Left colon (tissue), 2 donors: ENCODE data around the gene EXOC4. TPM values are rescaled to one million over a fixed set of nuclear protein-coding genes. Genes with fewer than 3 reads are reported as not detected.

Experiments used
- ATAC-seq: fragments of 200-7000 bp; cut with Tn5 transposase; one replicate; pipeline ENCODE4 v1.9.1; 2020; ENCODE audit warnings: mild to moderate bottlenecking, moderate library complexity
- DNase-seq, 2 donors: peaks; one replicate each; pipeline ENCODE4 v3.0.0-alpha.2; 2020
- intact Hi-C, 2 donors: fragments of 100-400 bp; cut with DNase I in 1 of 2; cut with micrococcal nuclease in 1 of 2; formaldehyde crosslinking; loops; one replicate each; pipeline versions ENCODE4 v1.11.2 to v1.14.0; 2022; cut with DNase I, micrococcal nuclease
- total RNA-seq, 2 donors: library from RNA; stranded (reverse); fragmentation: NEBNext Ultra II Directional; extraction: Animal tissue kit (Norgen Biotek cat#: 25700); gene quantifications; one replicate each; pipeline ENCODE4 v1.2.1, GENCODE V29; 2021
- donor health status: DM: no; HTN: no; CAD: no.
- donor health status: DM: yes; HTN: yes; CAD: no.

EXOC4 gene
- total RNA-seq, 2 donors from 2014 or later, result 78.8 to 85.4 TPM

DNA sequence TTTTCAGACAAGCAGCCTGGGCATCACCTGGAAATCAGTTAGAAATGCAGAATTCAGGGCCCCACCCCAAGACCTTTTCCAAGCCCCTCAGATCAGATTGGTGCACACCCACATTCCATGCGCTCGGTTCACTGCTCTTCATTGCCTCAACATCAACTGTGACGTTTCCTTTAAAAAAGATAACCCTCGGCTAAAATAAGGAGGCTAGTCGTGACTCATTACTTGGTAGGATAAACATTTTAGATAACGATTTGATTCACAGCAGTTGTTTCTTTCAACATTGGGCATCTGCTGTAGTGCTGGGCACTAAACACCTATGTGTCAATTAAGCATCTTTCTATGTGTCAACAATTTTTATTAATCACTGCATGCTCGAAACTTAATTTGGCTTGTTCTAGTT is 683.2 kb downstream of the EXOC4 start:
- DNase-seq (no peak), ATAC-seq (no peak)
- intact Hi-C loops, result no loop called here

DNA sequence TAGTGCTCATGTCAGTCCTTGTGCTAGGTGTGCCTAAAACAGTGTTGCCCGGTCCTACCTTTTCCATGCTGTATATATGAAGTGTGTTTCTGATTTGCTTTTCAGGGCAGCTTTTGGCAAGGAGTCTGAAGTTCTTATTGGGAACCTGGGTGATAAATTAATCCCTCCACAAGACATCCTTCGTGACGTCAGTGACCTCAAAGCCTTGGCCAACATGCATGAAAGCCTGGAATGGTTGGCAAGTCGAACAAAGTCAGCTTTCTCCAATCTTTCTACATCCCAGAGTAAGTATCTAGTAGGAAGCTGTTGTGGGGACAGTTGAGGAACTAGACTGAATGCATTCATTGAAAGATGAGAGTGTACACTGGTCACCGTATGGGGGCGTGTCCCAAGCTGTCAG is 684.9 kb downstream of the EXOC4 start:
- ATAC-seq, result no peak
- intact Hi-C loops, result no loop called here
- DNase-seq, result no peak

DNA sequence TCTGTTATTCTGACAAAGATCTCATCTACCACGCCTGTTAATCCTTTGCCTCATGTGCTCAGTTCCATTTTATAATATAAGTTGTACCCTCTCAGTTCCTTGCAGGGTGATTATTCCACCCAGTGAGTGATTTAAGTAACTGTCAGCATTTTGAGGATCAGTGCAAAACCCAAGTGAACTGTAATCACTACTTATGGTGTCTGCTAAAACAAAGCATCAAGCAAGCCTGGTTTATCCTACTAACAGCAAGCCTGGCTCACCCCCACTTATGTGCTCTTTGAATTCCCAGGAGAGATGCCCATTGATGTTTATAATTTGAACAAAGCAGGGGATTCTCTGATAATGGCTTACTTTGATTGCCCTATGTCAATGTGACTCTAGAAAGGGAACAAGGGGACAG is 687.5 kb downstream of the EXOC4 start:
- DNase-seq (no peak), ATAC-seq (no peak)
- intact Hi-C loops, result no loop called here

DNA sequence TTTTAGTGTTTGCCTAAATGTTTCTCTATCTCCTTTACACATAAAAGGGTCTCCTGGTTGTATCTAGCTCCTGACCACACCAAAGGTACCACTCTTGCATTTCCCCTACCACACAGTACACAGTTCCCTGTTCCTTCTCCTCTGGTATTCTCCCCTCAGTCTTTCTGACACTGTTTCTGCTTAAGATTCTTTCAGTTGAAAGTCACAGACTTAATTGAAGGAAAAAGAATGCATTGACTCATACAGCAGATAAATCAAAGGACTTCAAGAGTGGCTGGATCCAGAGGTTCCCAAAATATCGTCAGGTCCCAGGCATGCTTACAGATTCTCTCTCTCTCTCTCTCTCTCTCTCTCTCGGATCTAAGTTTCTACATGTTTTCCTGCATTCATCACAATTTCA is 688.6 kb downstream of the EXOC4 start:
- ATAC-seq, result no peak
- intact Hi-C loops, result no loop called here
- no peak for DNase-seq

- no peak for ATAC-seq
- DNase-seq, result no peak
- intact Hi-C loops, result no loop called here
Measured at GRCh38 chr7:133945497-133945896, 692.6 kb downstream of the EXOC4 start.

DNA sequence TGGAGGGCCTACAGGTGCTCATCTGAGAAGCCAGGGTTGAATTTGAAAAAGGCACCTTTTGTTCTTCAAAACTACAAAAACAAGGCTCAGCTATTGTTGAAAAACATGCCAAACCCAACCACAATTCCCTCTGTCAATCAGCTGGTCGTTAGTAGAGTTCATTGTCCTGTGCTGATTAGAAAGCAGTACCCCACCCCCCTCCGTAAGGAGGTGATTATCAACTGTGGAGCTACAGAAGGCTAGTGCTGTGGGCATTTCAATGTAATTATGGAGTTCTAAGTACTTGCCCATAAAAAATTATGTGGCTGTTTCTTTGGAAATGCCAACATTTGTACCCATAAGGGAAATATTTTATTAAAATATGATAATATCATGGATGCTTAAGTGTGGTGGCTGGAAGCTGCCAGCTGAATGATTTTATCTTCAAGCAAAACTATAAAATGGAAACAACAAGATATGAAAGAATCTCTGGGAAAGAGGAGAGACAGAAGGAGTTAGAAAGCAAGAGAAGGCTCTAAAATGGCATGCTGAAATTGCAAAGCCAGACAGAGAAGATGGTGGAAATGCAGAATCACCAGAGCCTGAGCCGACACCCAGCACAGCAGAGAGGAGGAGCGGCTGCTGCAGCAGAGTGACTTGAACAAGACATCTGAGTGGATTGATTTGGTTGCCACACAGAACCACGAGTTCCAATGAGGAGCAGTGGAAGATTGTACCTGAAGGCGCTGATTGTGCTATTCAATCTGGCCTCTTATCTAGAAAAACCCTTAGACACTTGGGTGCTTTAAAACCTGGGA is 694.8 kb downstream of the EXOC4 start:
- intact Hi-C loops, result no loop called here
- no peak for DNase-seq
- no peak for ATAC-seq

- intact Hi-C loops, result no loop called here
- ATAC-seq (no peak), DNase-seq (no peak)
Measured at GRCh38 chr7:133948588-133948987, 695.7 kb downstream of the EXOC4 start.

GRCh38 chr7:133950855-133951254 is 698.0 kb downstream of the EXOC4 start:
- DNase-seq, result no peak
- no peak for ATAC-seq
- intact Hi-C loops, result no loop called here

GRCh38 chr7:133955208-133955607 is 702.3 kb downstream of the EXOC4 start:
- intact Hi-C loops, result no loop called here
- DNase-seq (no peak), ATAC-seq (no peak)

DNA sequence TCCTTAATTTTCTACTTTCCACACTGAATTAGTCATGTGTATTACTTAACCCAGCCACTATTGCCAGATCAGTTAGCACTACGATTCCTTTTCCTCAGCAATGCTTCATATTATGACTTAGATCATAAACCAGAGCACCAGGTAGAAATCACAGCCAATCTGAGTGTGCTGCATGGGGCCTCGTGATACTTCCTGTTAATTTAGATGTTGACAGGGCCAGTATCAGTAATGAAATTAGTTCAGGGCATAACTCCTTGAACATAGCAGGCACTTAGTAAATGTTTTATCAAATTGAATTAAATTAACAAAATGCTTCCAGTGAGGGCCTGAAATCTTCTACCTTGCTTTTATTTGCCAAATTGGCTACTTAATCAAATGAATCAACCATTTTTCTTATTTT is 705.0 kb downstream of the EXOC4 start:
- DNase-seq, result no peak
- intact Hi-C loops, result no loop called here
- ATAC-seq, result no peak

DNA sequence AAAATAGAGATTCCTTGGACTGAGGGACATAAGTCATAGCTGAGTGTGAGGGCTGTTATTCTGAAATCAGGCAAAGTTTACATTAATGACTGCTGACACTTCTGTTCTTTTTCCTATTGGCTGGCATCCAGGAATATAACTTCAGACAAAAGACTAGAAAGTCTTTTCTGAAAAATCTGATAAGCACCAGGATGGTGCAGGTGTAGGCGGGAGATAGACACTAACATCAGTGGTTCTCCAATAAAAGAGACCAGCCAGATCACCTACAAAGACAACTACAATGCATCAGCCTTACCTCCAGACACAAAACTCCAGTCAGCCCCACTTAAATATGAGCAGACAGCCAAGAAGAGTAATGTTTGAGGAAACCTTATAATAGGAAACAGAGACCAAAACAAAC is 705.9 kb downstream of the EXOC4 start:
- DNase-seq (no peak), ATAC-seq (no peak)
- intact Hi-C loops, result no loop called here

GRCh38 chr7:133959505-133959904 is 706.6 kb downstream of the EXOC4 start:
- DNase-seq, result no peak
- intact Hi-C loops, result no loop called here
- ATAC-seq, result no peak

DNA sequence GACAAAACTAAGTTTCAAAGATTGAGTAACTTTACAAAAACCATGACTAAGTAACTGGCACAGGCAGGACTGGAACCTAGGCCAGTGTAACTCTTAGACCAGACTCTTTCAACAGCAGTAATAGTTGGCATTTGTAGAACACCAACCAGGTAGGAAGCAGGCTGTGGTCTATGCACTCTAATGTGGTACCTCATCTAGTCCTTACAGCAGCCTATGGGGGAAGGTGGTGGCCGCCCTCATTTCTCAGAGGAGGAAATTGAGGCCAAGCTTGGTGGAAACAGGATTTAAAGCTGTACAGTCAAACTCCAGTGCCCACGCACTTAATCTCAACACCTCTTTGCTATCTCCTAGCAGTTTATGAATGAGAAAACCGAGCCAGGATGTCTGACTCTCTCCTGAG is 708.8 kb downstream of the EXOC4 start:
- ATAC-seq (no peak), DNase-seq (no peak)
- intact Hi-C loops, result no loop called here

GRCh38 chr7:133962646-133963045 is 709.8 kb downstream of the EXOC4 start:
- DNase-seq (no peak), ATAC-seq (no peak)
- intact Hi-C loops, result no loop called here

GRCh38 chr7:133963629-133964028 is 710.8 kb downstream of the EXOC4 start:
- ATAC-seq (no peak), DNase-seq (no peak)
- intact Hi-C loops, result no loop called here

GRCh38 chr7:133971625-133972024 is 718.7 kb downstream of the EXOC4 start:
- DNase-seq, result no peak
- intact Hi-C loops, result no loop called here
- no peak for ATAC-seq

DNA sequence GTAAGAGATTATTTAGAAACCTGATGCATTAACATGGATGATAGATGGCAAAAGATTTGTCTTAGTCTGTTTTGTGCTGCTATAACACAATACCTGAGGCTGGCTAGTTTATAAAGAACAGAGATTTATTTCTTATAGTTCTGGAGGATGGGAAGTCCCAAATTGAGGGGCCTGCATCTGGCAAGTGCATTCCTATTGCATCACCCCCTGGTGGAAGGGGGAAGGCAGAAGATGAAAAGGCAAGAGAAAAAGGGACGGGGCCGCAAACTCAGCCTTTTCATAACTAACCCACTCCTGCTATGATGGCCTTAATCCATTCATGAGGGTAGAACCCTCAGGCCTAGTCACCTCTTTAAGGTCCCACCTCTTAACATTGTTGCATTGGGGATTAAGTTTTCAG is 720.8 kb downstream of the EXOC4 start:
- ATAC-seq (no peak), DNase-seq (no peak)
- intact Hi-C loops, result no loop called here

- DNase-seq (no peak), ATAC-seq (no peak)
- intact Hi-C loops, result no loop called here
Measured at GRCh38 chr7:133975130-133975529, 722.3 kb downstream of the EXOC4 start.

- no peak for DNase-seq
- ATAC-seq, result no peak
- intact Hi-C loops, result no loop called here
Measured at GRCh38 chr7:133976140-133976539, 723.3 kb downstream of the EXOC4 start.

DNA sequence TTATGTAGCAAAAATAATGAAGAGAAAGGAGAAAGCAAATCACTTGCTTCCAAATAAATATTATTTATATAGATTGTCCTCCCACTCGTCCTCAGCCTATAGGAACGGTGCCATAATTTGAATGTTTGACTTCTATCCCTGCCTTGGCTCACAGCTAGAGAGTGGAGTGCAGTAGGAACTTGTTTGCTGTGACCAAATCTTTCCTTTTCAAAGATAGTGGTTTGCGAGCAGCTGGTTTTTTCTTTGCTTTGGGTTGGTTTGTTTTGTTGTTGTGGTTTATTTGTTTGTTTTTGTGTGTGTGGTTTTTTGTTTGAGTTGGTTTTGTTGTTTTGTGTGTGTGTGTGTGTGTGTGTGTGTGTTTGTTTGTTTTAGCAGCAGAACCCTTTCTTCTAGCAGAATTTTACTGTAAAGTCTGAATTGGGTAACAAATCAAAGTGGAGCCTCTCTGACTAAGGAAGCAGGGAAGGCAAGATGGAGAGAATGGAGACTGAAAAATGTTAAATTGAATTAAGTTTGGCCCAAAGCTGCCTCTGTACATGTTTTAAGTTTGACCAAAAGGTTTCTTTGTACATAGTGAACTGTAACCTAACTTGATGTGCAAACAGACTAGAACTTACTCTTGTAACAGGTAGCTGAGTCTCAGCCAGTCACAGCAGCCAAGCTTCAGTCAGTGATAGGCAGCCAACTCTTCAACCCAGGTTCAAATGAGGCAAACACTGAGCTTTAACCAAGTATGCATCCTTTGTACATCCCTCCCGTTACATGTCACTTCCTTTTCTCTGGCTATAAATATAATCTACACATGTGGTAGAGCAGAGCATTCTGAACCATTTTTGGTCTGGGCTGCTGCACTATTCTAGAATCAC is 724.8 kb downstream of the EXOC4 start:
- intact Hi-C loops, result no loop called here
- DNase-seq, result no peak
- no peak for ATAC-seq
